Measurements from ENCODE around the gene SETD7.

DNA sequence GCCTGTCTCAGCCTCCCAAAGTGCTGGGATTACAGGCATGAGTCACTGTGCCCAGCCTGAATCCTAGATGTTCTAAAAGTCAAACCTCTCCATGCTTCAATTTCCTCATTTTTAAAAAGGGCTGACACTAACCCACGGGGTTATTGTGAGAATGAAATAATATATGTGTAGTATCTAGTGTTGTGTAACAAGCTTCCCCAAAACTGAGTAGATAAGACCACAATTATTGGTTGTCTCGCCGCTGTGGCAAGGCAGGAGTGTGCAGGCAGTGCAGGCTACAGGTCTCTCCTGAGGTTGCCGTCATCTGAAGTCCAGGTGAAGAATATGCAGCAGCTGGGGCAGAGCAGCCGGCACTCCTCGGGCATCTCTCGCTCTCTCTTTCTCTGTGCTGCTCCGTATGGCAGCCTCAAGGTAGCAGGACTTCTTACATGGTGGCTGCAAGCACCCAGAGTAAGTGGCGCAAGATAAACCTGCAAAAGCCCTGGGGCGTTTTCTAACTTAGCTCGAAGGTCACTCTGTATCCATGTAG is 71.2 kb downstream of the SETD7 start:
- TF ChIP-seq, protein P1, sequence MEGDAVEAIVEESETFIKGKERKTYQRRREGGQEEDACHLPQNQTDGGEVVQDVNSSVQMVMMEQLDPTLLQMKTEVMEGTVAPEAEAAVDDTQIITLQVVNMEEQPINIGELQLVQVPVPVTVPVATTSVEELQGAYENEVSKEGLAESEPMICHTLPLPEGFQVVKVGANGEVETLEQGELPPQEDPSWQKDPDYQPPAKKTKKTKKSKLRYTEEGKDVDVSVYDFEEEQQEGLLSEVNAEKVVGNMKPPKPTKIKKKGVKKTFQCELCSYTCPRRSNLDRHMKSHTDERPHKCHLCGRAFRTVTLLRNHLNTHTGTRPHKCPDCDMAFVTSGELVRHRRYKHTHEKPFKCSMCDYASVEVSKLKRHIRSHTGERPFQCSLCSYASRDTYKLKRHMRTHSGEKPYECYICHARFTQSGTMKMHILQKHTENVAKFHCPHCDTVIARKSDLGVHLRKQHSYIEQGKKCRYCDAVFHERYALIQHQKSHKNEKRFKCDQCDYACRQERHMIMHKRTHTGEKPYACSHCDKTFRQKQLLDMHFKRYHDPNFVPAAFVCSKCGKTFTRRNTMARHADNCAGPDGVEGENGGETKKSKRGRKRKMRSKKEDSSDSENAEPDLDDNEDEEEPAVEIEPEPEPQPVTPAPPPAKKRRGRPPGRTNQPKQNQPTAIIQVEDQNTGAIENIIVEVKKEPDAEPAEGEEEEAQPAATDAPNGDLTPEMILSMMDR (conservative IDR thresholded peaks at IDR 0.05; ENCODE audit: low read length), result no peak
- no peak for TF ChIP-seq EZH2phosphoT487 (IDR thresholded peaks at IDR 0.05; ENCODE audit: borderline replicate concordance)
